HepG2 (cell line): Measurements from ENCODE around the gene THBS2.

Source experiments
- ATF5 ChIP-seq: sonication (generic); formaldehyde crosslinking; IDR thresholded peaks from 2 replicates; pipeline ENCODE4 v1.4.0; 2020; ENCODE audit warnings: mild to moderate bottlenecking, low read depth, missing genetic modification reagents
- CTCF ChIP-seq: sonication (generic); formaldehyde crosslinking; IDR thresholded peaks from 2 replicates; pipeline ENCODE4 v1.5.0; 2020; ENCODE audit warnings: mild to moderate bottlenecking, missing genetic modification reagents, moderate library complexity
- EZH2 ChIP-seq: conservative IDR thresholded peaks from 2 replicates; pipeline ENCODE4 v1.6.1; 2012; ENCODE audit warnings: mild to moderate bottlenecking, low read depth, low read length, moderate library complexity
- FOXJ3 ChIP-seq: sonication (generic); formaldehyde crosslinking; IDR thresholded peaks from 2 replicates; pipeline ENCODE4 v1.4.0; 2020; ENCODE audit warnings: missing genetic modification reagents, mild to moderate bottlenecking, borderline replicate concordance
- KLF12 ChIP-seq: sonication (generic); formaldehyde crosslinking; IDR thresholded peaks from 2 replicates; pipeline ENCODE4 v1.4.0; 2020; ENCODE audit warnings: missing genetic modification reagents, borderline replicate concordance
- MEIS1 ChIP-seq: sonication (generic); formaldehyde crosslinking; IDR thresholded peaks from 2 replicates; pipeline ENCODE4 v1.9.0; 2021; ENCODE audit warnings: mild to moderate bottlenecking, missing genetic modification reagents, moderate library complexity, borderline replicate concordance
- REL ChIP-seq: sonication (generic); formaldehyde crosslinking; conservative IDR thresholded peaks from 2 replicates; pipeline ENCODE4 v1.8.0; 2022; ENCODE audit warnings: mild to moderate bottlenecking, missing genetic modification reagents, moderate library complexity
- ZNF792 ChIP-seq: IDR thresholded peaks from 2 replicates; pipeline ENCODE4 v1.6.1; 2016

GRCh38 chr6:169186496-169187169 is 67.0 kb downstream of the THBS2 start:
- TF ChIP-seq ZNF792 (CRISPR knock-in tag) (no peak), MEIS1 (CRISPR knock-in tag) (no peak), FOXJ3 (CRISPR knock-in tag) (no peak), ATF5 (CRISPR knock-in tag) (no peak), KLF12 (CRISPR knock-in tag) (no peak), EZH2 (no peak), REL (no peak), CTCF (CRISPR knock-in tag) (no peak)
